K562 (cell line): ENCODE data around the gene SACS. TPM values are rescaled to one million over a fixed set of nuclear protein-coding genes. Genes with fewer than 3 reads are reported as not detected.

ENCODE experiments used
- ATAC-seq: fragments of 200-7000 bp; cut with Tn5 transposase; 3 replicates; pipeline ENCODE4 v1.9.1; 2020; ENCODE audit warnings: moderate library complexity
- BruUV-seq: library from RNA; stranded (reverse); fragments of 400-500 nt; replicated peaks from 2 replicates; lab custom pipeline; 2021; lab: Mats Ljungman, UMichigan
- CTCF ChIA-PET: fragments of 300-600 bp; formaldehyde crosslinking; extraction: SDS; loops from one replicate; lab custom pipeline; 2021; ENCODE audit warnings: low intra/inter-chr PET ratio; lab: Yijun Ruan, JAX
- POLR2A ChIA-PET: fragments of 300-600, 350-650 bp; sonication (Branson Sonifier 250); formaldehyde crosslinking; extraction: SDS; loops from one replicate; lab custom pipeline; 2021; ENCODE audit warnings: antibody characterized with exemption, inconsistent platforms; lab: Yijun Ruan, JAX
- DNase-seq, 4 experiments: peaks; one replicate each; pipeline versions ENCODE4 v3.0.0 to v3.0.0-alpha.2; 2011 to 2018; ENCODE audit warnings: low spot score in 3 of 4, mixed read lengths in 3 of 4; ENCODE audit errors: extremely low read depth in 1 of 4
- FAIRE-seq: peaks from 2 replicates; lab custom pipeline; 2011; peaks lifted over from hg19 to GRCh38; lab: Jason Lieb, UNC
- H2AFZ ChIP-seq: 2 replicates; pipeline ENCODE4 v1.6.0; 2011; ENCODE audit warnings: low read depth, low read length, control low read depth, inconsistent platforms
- H3K27ac ChIP-seq: fragments of 200-600 bp; 3 replicates; pipeline ENCODE4 v1.8.0; 2011; ENCODE audit warnings: low read depth, mild to moderate bottlenecking, control low read depth, inconsistent platforms, low read length, moderate library complexity, mixed read lengths; ENCODE audit errors: extremely low read depth
- H3K27me3 ChIP-seq, 2 experiments: fragments of 300-600 bp in 1 of 2; 2 replicates in 1 of 2; 3 replicates in 1 of 2; pipeline versions ENCODE4 v1.6.0 to v1.8.0; 2011; ENCODE audit warnings: inconsistent platforms in 2 of 2, low read length in 2 of 2, mild to moderate bottlenecking in 1 of 2, mixed read lengths in 1 of 2, moderate library complexity in 1 of 2; ENCODE audit not compliant: control insufficient read depth in 2 of 2, insufficient read depth in 2 of 2
- H3K36me3 ChIP-seq: fragments of 300-600 bp; 3 replicates; pipeline ENCODE4 v1.8.0; 2011; ENCODE audit warnings: mild to moderate bottlenecking, low read length, inconsistent platforms; ENCODE audit not compliant: control insufficient read depth, insufficient read depth
- H3K4me1 ChIP-seq, 2 experiments: fragments of 200-600 bp in 1 of 2; replicated peaks in 1 of 2; 2 replicates in 1 of 2; 3 replicates in 1 of 2; pipeline versions ENCODE4 v1.5.1 to v1.8.0; 2011; ENCODE audit warnings: inconsistent platforms in 2 of 2, low read length in 2 of 2, mild to moderate bottlenecking in 1 of 2, mixed read lengths in 1 of 2, moderate library complexity in 1 of 2; ENCODE audit not compliant: control insufficient read depth in 2 of 2, insufficient read depth in 2 of 2
- H3K4me2 ChIP-seq: 2 replicates; pipeline ENCODE4 v1.6.1; 2011; ENCODE audit warnings: low read length, control low read depth, inconsistent platforms, mixed read lengths; ENCODE audit not compliant: insufficient read depth
- H3K4me3 ChIP-seq: fragments of 200-600 bp; sonication (generic), shearing (Covaris generic); 2 replicates; pipeline ENCODE4 v1.5.1; 2016; ENCODE audit warnings: control low read depth, inconsistent platforms
- H3K79me2 ChIP-seq: fragments of 200-600 bp; 3 replicates; pipeline ENCODE4 v1.8.0; 2011; ENCODE audit warnings: low read length, inconsistent platforms; ENCODE audit not compliant: control insufficient read depth, insufficient read depth
- H3K9ac ChIP-seq, 2 experiments: 2 replicates each; pipeline versions ENCODE4 v1.6.0 to v1.6.1; 2011; ENCODE audit warnings: low read depth in 2 of 2, low read length in 2 of 2, control low read depth in 1 of 2, inconsistent platforms in 1 of 2, mild to moderate bottlenecking in 1 of 2, mixed read lengths in 1 of 2; ENCODE audit not compliant: insufficient read depth in 1 of 2
- H3K9me1 ChIP-seq: one replicate; pipeline ENCODE4 v1.6.0; 2011; ENCODE audit warnings: inconsistent platforms, mild to moderate bottlenecking, low read length, moderate library complexity; ENCODE audit not compliant: control insufficient read depth, insufficient read depth
- H3K9me3 ChIP-seq: replicated peaks from 2 replicates; pipeline ENCODE4 v1.5.1; 2011; ENCODE audit warnings: low read depth, low read length, inconsistent platforms; ENCODE audit not compliant: control insufficient read depth, insufficient read depth
- H4K20me1 ChIP-seq: replicated peaks from 2 replicates; pipeline ENCODE4 v1.6.1; 2011; ENCODE audit warnings: low read length, inconsistent platforms, mixed read lengths; ENCODE audit not compliant: control insufficient read depth, insufficient read depth
- CC2D1A ChIP-seq: fragments of 450-650 bp; IDR thresholded peaks from 2 replicates; pipeline ENCODE4 v1.6.1; 2017; ENCODE audit warnings: mild to moderate bottlenecking
- CLOCK ChIP-seq: fragments of 250-450 bp; sonication (Bioruptor Pico); IDR thresholded peaks from 2 replicates; pipeline ENCODE4 v1.4.0; 2020; ENCODE audit warnings: mild to moderate bottlenecking, moderate library complexity, borderline replicate concordance
- DLX4 ChIP-seq: fragments of 250-450 bp; sonication (Bioruptor Pico); IDR thresholded peaks from 2 replicates; pipeline ENCODE4 v1.6.1; 2021; ENCODE audit warnings: mild to moderate bottlenecking
- DMBX1 ChIP-seq: fragments of 250-450 bp; sonication (Bioruptor Pico); IDR thresholded peaks from 2 replicates; pipeline ENCODE4 v1.8.0; 2022; ENCODE audit warnings: inconsistent platforms, mild to moderate bottlenecking, moderate library complexity, borderline replicate concordance
- ESRRB ChIP-seq: fragments of 250-450 bp; sonication (Bioruptor Pico); IDR thresholded peaks from 2 replicates; pipeline ENCODE4 v1.5.0; 2020; ENCODE audit warnings: mild to moderate bottlenecking, moderate library complexity, borderline replicate concordance
- HSF4 ChIP-seq: fragments of 250-450 bp; sonication (Bioruptor Pico); IDR thresholded peaks from 2 replicates; pipeline ENCODE4 v2.1.2; 2022; ENCODE audit warnings: mild to moderate bottlenecking, moderate library complexity, borderline replicate concordance
- RNF2 ChIP-seq: sonication (generic); IDR thresholded peaks from 2 replicates; pipeline ENCODE4 v1.6.1; 2016
- SMARCA5 ChIP-seq: fragments of 450-650 bp; IDR thresholded peaks from 2 replicates; pipeline ENCODE4 v1.6.1; 2016
- THAP12 ChIP-seq: fragments of 250-450 bp; sonication (Bioruptor Pico); IDR thresholded peaks from 2 replicates; pipeline ENCODE4 v1.9.0; 2021; ENCODE audit warnings: mild to moderate bottlenecking, inconsistent platforms
- ZBTB11 ChIP-seq, 3 experiments: fragments of 200-800 bp in 1 of 3; fragments of 250-450 bp in 1 of 3; fragments of 450-650 bp in 1 of 3; sonication (Bioruptor Pico) in 1 of 3; sonication (Bioruptor generic) in 1 of 3; formaldehyde crosslinking in 1 of 3; IDR thresholded peaks; 2 replicates each; pipeline versions ENCODE4 v1.6.1 to v1.8.0; 2016 to 2022; ENCODE audit warnings: mild to moderate bottlenecking in 2 of 3, missing genetic modification characterization in 2 of 3, missing compliant biosample characterization in 1 of 3, moderate library complexity in 1 of 3
- ZNF561 ChIP-seq: fragments of 450-650 bp; formaldehyde crosslinking; conservative IDR thresholded peaks from 2 replicates; pipeline ENCODE4 v1.4.0; 2020; ENCODE audit warnings: mild to moderate bottlenecking, moderate library complexity
- WGBS: fragments of 100-300 bp; shearing (Covaris generic); methylation state at CpG from one replicate; pipeline ENCODE4 v1.1.6; 2016; ENCODE audit warnings: low coverage, mixed read lengths; ENCODE audit not compliant: insufficient coverage; ENCODE audit errors: missing lambda C conversion rate; 5-methylcytosine and 5-hydroxymethylcytosine counted together
- in situ Hi-C: fragments of 300-500 bp; cut with MboI; formaldehyde crosslinking; loops from 4 replicates; pipeline ENCODE4 v1.15.0; 2018; ENCODE audit warnings: inconsistent platforms, mixed read lengths
- intact Hi-C: fragments of 100-400 bp; cut with micrococcal nuclease; formaldehyde crosslinking; loops from 2 replicates; pipeline ENCODE4 v1.14.2; 2022
- polyA plus RNA-seq, 8 experiments: library from polyadenylated mRNA; depleted of rRNA in 4 of 8; stranded (reverse) in 5 of 8; unstranded in 3 of 8; fragments of >200 nt; fragmentation: Nextera tagmentation in 2 of 8; fragmentation: Illumina TruSeq in 1 of 8; extraction: Ambion mirVana in 2 of 8; extraction: Trizol in 1 of 8; gene quantifications; 2 replicates each; pipeline versions ENCODE4 v1.2.1 to v1.2.3, GENCODE V29; 2011 to 2014; ENCODE audit warnings: inconsistent platforms in 1 of 8, missing spikeins in 1 of 8
- total RNA-seq, 7 experiments: library from RNA; depleted of rRNA in 6 of 7; stranded (reverse); fragments of >200 nt in 6 of 7; fragmentation: Illumina TruSeq in 2 of 7; extraction: Trizol in 2 of 7; gene quantifications; 2 replicates each; pipeline versions ENCODE4 v1.2.1 to v1.2.3, GENCODE V29; 2011 to 2021; ENCODE audit warnings: low replicate concordance in 1 of 7

The SACS gene
- total and polyA plus RNA-seq, 9 of the 15 experiments (the other 6 are each of a cell fraction or from before 2014, with no cell fraction given), result 4.7 to 28.2 (median 18.9) TPM

GRCh38 chr13:23461544-23461943 lies 28.0 kb upstream of the SACS start:
- 2% methylated on average over 3 of the region's 3 CpGs for WGBS
- H3K27me3 ChIP-seq, result peaks cover 0 to 6% of the 10 kb centered on the region in 2 experiments; a peak in 1 of 5 replicates
- no peaks in the 10 kb centered on the region for H3K79me2 ChIP-seq
- H4K20me1 ChIP-seq, result no peaks in the 10 kb centered on the region
- H3K27ac ChIP-seq, result no peak overlapping the region
- H3K4me3 ChIP-seq, result no peak overlapping the region
- TF ChIP-seq SMARCA5 (no peak), CLOCK (no peak), RNF2 (no peak), THAP12 (no peak), ZNF561 (CRISPR knock-in tag) (no peak), ESRRB (CRISPR knock-in tag) (no peak), CC2D1A (no peak), HSF4 (no peak), ZBTB11 (CRISPR knock-in tag; IDR thresholded peaks at IDR 0.05) (no peak), DLX4 (no peak), DMBX1 (CRISPR knock-in tag) (no peak)
- TF ChIP-seq, all 486 proteins: peak for 0
- ChIA-PET POLR2A (interaction anchor here (0.6 kb wide), 1 partner anchor 14 kb away, joined by 3 read pairs; no protein-coding TSS in a partner anchor), CTCF (no interaction called here)
- FAIRE-seq (no peak), ATAC-seq (no peak), DNase-seq (no peak)
- no peak overlapping the region for H2AFZ ChIP-seq
- intact Hi-C loops, result loop anchor here (10.0 kb wide), 2 partner anchors 253 to 433 kb away; partner anchors contain the start of gene C1QTNF9B
- no peak overlapping the region for H3K4me2 ChIP-seq
- peaks cover 0 to 6% of the 10 kb centered on the region in 2 experiments; a peak in 2 of 5 replicates for H3K4me1 ChIP-seq
- no peaks in the 10 kb centered on the region for H3K9me1 ChIP-seq
- BruUV-seq, result no TSS peak
- no peaks in the 10 kb centered on the region for H3K9me3 ChIP-seq
- no peak overlapping the region for H3K9ac ChIP-seq
- in situ Hi-C loops, result loop anchor here (10.0 kb wide), 1 partner anchor 433 kb away; the partner anchor contains the start of gene C1QTNF9B
- no peaks in the 10 kb centered on the region for H3K36me3 ChIP-seq
